GM20000 (cell line): ENCODE measurements around the gene CLDN24.

Source experiments
- DNase-seq: peaks from one replicate; pipeline ENCODE4 v3.0.0; 2012; ENCODE audit warnings: low spot score
- TF ChIP-seq, protein P1 (sequence below): IDR thresholded peaks from 2 replicates; pipeline ENCODE4 v1.5.1; 2012; ENCODE audit warnings: mild to moderate bottlenecking, control low read depth; ENCODE audit errors: extremely low read depth, missing control alignments

The CLDN24 gene

GRCh38 chr4:183284965-183285364 lies 37.3 kb downstream of the CLDN24 start:
- TF ChIP-seq, protein P1, sequence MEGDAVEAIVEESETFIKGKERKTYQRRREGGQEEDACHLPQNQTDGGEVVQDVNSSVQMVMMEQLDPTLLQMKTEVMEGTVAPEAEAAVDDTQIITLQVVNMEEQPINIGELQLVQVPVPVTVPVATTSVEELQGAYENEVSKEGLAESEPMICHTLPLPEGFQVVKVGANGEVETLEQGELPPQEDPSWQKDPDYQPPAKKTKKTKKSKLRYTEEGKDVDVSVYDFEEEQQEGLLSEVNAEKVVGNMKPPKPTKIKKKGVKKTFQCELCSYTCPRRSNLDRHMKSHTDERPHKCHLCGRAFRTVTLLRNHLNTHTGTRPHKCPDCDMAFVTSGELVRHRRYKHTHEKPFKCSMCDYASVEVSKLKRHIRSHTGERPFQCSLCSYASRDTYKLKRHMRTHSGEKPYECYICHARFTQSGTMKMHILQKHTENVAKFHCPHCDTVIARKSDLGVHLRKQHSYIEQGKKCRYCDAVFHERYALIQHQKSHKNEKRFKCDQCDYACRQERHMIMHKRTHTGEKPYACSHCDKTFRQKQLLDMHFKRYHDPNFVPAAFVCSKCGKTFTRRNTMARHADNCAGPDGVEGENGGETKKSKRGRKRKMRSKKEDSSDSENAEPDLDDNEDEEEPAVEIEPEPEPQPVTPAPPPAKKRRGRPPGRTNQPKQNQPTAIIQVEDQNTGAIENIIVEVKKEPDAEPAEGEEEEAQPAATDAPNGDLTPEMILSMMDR, result no peak
- no peak for DNase-seq

DNA sequence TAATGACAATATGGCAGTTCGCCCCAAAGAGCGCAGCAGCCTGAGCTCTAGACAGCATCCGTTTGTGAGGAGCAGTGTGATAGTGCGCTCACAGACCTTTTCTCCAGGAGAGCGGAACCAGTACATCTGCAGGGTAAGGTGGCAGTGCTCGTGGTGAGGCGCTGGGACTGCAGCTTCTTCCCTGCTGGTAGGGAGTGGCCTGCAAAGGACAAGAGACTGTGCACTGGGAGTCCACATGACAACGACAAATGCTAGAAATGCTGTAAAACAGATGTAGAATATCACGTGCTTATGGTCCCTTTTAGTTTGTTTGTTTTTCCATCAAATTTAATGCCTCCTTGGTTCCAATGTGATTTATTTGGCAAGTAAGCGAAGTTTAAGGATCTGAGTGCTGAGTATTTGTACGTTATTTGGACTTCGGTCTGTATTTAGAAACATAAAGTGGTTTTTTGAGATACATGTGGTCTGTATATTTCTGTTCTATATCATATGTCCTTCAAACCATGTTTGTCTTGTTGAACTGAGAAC lies 37.9 kb downstream of the CLDN24 start:
- no peak for DNase-seq
- TF ChIP-seq, protein P1, result no peak

DNA sequence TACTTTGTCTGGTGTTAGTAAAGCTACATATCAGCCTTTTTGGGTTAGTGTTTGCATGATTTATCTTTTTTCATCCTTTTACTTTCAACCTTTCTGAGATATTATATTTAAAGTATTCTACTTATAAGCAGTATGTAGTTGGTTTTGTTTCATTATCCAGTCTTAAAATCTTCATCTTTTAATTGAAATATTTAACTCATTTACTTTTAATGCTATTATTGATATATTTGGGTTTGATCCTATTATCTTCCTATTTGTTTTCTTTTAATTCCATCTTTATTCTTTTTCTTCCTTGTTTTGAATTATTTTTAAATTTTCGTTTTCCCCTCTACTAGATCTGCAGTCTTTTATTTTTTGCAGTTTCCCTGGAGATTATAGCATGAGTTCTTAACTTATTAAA lies 46.1 kb downstream of the CLDN24 start:
- TF ChIP-seq, protein P1, result no peak
- DNase-seq, result no peak

- TF ChIP-seq, protein P1, result no peak
- DNase-seq, result no peak
These were observed 49.8 kb downstream of the CLDN24 start for GRCh38 chr4:183272384-183272783.
